Amniotic stem cell (primary cell): Measurements from ENCODE around the gene NPAS3.

Experiments
- DNase-seq: peaks from one replicate; lab custom pipeline; 2025; lab: John Stamatoyannopoulos, UW

NPAS3 gene

DNA sequence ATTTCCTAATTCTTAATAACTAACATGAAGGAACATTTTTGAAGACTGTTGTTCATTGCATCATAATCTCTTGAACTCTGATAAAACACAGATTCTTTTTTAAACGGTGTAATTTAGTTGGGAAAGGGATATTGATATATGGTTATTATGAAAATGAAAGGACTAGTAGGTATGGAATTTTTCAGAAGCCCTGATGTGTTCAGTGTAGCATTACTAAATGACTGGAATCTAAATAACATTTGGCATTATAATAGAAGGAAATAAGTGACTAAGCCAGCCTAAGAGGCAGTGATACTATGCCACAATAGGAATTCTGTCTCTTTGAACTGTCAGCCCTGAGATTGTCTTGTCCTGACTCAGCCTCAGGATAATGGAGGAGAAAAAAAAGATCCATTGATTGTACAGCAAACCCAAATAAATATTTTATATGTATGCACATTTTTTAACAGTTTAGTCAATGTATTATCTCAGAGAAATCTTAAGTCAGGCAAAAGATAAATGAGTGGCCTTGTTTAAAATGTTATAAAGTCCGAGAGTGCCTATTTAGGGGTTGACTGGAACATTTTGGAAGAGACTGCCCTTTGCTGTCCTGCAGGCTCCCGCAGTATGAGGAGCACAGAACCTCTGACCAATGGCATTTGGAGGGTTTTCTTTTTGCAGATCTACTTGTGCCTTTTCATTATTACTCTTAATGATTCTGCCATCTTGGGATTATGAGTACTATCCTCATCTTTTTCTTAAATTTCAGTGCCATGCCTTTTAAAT lies 741.0 kb downstream of the NPAS3 start:
- no peak for DNase-seq

DNA sequence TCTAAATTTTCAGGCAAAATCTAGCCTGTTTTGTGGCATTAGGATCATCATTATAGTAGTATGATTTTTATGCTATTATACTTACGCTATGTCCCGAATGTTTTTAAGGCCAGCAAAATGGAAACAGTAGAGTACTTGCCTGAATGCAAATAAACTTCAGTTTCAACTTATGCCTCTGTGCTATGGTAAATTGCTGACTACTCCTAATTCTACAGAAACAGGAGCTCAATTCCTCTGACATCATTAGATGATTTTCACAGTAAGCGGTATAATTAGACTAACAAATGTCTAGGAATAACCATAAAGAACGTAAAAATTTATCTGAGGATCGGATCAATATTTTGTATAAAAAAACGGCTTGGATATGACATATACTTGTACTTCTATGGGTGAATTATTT lies 742.2 kb downstream of the NPAS3 start:
- DNase-seq = no peak

- no peak for DNase-seq
These were observed 744.1 kb downstream of the NPAS3 start for GRCh38 chr14:33682760-33683159.

GRCh38 chr14:33685026-33685425 lies 746.3 kb downstream of the NPAS3 start:
- DNase-seq = no peak

GRCh38 chr14:33685698-33686097 lies 747.0 kb downstream of the NPAS3 start:
- no peak for DNase-seq

- no peak for DNase-seq
These were observed 747.5 kb downstream of the NPAS3 start for GRCh38 chr14:33686218-33686617.

DNA sequence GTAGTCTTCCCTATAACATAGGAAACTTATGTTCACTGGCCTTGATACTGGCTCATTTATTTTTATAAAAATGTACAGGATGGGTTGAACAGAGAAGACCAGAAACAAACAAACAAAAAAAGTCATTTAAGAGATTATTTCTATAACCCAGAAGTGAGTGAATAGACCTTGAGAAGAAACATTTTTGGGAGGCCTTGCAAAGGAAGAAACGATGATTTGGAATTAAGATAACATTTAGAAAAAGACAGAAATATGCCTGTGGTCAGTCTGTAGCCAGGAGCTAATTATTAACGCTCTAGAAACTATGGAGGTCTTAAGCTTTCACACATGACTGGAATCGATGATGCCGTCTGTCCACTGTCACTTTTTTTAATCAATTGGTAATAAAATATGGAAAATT lies 748.2 kb downstream of the NPAS3 start:
- DNase-seq = no peak

- no peak for DNase-seq
These were observed 751.0 kb downstream of the NPAS3 start for GRCh38 chr14:33689680-33690079.

DNA sequence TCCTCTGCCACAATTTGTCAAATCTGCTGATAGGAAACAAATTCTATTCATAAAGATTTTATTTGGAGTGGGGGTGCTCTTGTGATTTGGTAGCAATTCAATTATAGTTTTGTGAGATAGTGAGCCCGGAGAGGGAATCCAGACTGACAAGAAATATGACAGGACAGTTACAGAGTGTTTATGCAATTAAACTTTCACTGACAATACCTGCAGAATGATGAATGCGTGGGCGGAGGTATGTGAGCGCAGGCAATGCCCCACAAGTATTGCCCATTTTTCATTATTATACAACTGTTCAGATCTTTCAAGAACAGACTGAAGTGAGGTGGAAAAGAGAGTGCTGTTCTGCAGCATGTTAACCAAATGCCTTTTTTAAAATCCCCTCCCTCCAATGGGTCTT lies 753.2 kb downstream of the NPAS3 start:
- DNase-seq = no peak

- DNase-seq = peak; percentile 41
These were observed 754.1 kb downstream of the NPAS3 start for GRCh38 chr14:33692762-33693161.

DNA sequence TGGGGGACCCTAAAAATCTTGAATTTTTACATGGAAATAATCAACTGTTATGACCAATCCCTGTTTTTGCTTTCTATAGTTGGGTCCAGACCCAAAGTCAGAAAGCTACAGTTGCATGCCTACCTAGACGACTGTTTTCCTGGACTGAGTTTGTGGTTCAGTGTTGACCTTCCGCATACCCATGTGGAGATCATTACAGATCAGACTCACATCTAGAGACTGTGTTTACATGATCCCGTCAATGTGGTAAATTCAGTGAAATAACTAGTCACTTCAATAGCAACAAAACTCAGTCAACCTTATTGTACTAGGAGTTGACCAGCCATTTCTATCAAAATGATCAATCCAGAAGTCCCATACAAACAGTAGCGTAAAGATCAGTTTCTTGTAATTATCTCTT lies 754.6 kb downstream of the NPAS3 start:
- DNase-seq = no peak

DNA sequence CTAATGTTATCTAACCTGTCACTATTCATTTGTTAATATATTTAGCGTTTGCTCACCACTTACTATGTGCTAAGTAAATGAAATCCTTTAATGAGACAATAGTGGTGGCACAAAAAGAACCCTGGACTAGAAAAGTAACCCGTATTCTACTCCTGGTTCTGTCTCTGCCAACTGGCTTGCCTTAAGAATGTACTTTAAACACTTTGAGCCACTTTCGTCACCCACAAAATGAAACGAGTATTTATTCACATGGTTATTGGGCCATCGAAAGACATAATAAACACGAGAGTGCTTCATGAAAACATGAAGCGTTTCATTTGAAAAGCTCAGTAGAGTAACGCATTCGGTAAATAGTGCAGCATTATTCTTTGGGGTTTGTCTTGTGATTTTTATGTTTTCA lies 757.5 kb downstream of the NPAS3 start:
- no peak for DNase-seq

DNA sequence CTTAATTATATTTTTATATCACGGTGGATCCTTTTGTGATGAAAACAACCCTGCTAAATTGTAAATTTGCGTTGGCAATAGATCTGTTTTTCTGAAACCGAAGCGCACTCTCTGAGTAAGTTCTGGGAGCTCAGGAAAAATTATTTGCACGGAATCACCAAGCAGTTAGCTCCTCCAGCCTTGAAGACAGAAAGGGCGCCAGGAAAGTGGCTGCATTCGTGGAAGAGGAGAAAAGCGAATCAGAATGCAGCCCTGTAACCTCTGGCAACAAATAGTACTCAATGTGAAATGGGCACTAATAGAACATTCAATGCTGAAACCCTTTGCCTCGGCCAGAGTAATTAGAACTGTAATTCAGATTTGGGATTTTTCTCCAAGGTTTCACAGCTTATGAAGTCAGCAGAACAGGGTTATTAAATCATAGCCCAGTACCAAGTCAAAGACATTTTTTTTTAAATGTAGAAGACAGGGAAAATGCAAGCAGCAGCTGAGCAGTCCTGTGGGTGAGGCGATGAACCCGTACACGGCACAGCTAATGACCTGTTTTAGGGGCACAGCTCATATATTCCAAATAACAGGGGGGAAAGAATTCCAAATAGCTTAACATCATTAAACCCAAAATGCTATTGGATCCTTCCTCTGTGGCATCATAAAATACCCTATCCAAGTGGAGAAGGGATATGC lies 760.8 kb downstream of the NPAS3 start:
- no peak for DNase-seq

- DNase-seq = no peak
These were observed 761.4 kb downstream of the NPAS3 start for GRCh38 chr14:33700052-33700451.

GRCh38 chr14:33702293-33702692 lies 763.6 kb downstream of the NPAS3 start:
- no peak for DNase-seq

DNA sequence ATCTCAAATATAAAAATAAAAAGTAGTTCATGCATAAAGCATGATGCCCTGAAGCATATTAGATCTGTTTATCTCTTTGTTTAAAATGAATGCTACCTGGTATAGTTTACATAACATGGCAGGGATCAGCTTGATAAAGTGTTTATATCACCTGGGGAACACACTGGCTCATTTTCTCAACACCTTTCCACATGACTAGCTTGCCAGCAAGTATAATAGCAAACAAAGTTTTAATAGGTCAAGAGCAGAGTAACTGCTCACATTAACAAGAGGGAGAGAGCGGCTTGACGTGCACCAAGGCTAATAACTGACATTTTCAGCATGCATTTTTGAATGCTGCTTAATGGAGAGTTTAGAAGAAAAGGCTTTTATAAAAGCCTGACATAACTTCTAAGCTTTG lies 765.8 kb downstream of the NPAS3 start:
- no peak for DNase-seq

GRCh38 chr14:33705490-33705889 lies 766.8 kb downstream of the NPAS3 start:
- DNase-seq = no peak

- DNase-seq = no peak
These were observed 769.0 kb downstream of the NPAS3 start for GRCh38 chr14:33707716-33708115.

GRCh38 chr14:33709283-33709682 lies 770.6 kb downstream of the NPAS3 start:
- DNase-seq = no peak

DNA sequence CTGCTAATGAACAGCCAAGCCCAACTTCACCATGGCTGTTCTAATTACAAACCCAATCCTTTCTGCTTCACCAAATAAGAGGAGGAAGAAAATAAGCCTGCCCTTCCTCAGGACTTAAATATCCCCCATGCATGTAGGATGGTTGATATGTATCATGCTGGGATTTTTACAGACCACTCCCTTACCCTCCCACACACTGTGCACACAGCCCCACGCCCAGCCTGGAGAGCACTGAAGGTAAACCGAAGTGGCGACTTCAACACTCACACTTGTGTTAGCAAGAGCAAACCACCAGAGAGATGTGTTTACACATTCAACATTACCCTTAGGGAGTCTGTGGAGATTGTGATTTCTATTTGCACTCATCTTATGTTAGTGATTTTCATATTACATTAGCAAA lies 771.0 kb downstream of the NPAS3 start:
- no peak for DNase-seq

DNA sequence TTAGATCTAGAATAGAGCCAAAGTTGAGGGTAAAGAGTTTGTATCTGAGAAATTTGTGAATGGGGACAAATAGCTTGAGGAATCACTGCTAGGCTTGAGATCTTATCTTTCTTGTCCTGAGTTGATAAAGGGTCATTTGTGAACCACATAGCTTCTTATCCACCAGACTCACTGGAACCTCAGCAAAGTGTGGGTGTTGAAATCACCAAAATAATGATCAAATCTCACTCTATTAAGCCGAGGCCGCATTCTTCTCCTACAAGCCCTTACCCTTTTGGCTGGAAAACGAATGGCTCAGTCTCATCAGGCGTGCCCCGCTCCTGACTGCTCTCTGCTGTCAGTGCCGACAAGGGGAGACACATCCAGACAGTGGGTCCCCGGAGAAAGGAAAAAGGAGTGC lies 771.6 kb downstream of the NPAS3 start:
- no peak for DNase-seq

DNA sequence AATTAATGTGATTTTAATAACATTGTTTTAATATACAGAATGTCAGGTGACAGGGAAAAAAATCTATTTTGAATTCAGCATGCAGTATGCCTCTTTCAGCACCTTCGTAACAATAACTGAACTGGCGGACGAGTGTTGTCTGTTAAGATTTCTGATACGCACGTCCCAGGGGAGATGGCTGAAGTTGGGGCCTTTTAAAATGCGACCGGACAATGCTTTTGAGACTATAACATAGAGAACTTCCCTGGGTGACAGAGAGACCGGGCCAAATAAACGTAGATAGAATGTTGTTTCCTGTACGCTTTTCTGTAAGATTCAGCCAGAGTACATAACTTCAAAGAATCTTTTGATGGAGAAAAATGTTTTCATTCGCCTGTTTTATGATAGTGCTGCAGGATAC lies 772.5 kb downstream of the NPAS3 start:
- DNase-seq = no peak

DNA sequence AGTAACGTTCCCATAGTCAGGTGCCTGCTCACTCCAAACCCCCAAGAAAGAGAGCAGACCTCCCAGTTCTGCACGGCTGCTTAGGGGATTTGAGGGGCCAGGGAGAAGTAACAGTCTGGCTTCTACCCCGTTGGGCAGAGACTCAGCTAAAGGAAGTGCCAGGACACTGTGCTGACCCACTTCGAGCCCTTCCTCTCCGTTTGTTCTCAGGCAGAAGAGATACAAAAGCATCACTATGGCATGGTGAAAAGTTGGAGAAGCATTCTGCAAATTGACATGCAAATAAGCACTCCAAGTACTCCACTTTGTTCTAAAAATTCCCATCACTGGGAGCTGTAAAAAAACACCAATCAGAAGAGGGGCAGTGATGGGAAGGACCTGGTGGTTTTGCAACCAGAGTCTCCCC lies 773.1 kb downstream of the NPAS3 start:
- no peak for DNase-seq
